Muscle of leg (tissue), 11 donors: ENCODE measurements around the gene ZDHHC11. TPM values are rescaled to one million over a fixed set of nuclear protein-coding genes. Genes with fewer than 3 reads are reported as not detected.
"Not testable (repeated sequence)": the region's sequence is repeated elsewhere in the genome, so short reads cannot be mapped to it uniquely, and the experiment has no call there.

Experiments used
- DNase-seq: peaks from one replicate; pipeline ENCODE4 v3.0.0; 2013
- H3K27ac ChIP-seq: one replicate; pipeline ENCODE4 v1.5.1; 2013; ENCODE audit warnings: mild to moderate bottlenecking, low read length, control low read depth
- H3K27me3 ChIP-seq: one replicate; pipeline ENCODE4 v1.6.1; 2013; ENCODE audit warnings: low read length; ENCODE audit not compliant: control insufficient read depth, insufficient read depth
- H3K36me3 ChIP-seq: one replicate; pipeline ENCODE4 v1.6.1; 2013; ENCODE audit warnings: low read length; ENCODE audit not compliant: control insufficient read depth, insufficient read depth
- H3K4me1 ChIP-seq: one replicate; pipeline ENCODE4 v1.6.1; 2013; ENCODE audit warnings: low read length; ENCODE audit not compliant: control insufficient read depth, insufficient read depth
- H3K4me3 ChIP-seq: one replicate; pipeline ENCODE4 v1.5.1; 2013; ENCODE audit warnings: low read length, control low read depth
- H3K9me3 ChIP-seq: replicated peaks from 2 replicates; pipeline ENCODE4 v1.6.1; 2013; ENCODE audit warnings: low read depth, low read length; ENCODE audit not compliant: control insufficient read depth
- WGBS: methylation state at CpG from one replicate; pipeline ENCODE4 v1.1.5; 2013; ENCODE audit warnings: missing lambda C conversion rate; ENCODE audit not compliant: insufficient coverage; 5-methylcytosine and 5-hydroxymethylcytosine counted together
- polyA plus RNA-seq, 8 donors: library from polyadenylated mRNA; unstranded; fragments of 120-200 nt; gene quantifications; one replicate each; pipeline versions ENCODE4 v1.2.1 to v1.2.3, GENCODE V29; 2013; ENCODE audit warnings: inconsistent platforms in 1 of 8, low replicate concordance in 1 of 8; ENCODE audit not compliant: insufficient read length in 8 of 8, insufficient read depth in 1 of 8
- total RNA-seq: library from RNA; stranded (reverse); fragments of 120-200 nt; gene quantifications from one replicate; pipeline ENCODE4 v1.2.4, GENCODE V29; 2013

Gene ZDHHC11
- total and polyA plus RNA-seq, 9 donors, result 2.8 to 24.9 (median 10.5) TPM

GRCh38 chr5:851553-851952, 767 bp upstream of the ZDHHC11 start:
- Histone ChIP-seq H3K4me3 (no peak overlapping the region), H3K36me3 (no peaks in the 10 kb centered on the region), H3K9me3 (no peaks in the 10 kb centered on the region), H3K27me3 (peaks cover 23% of the 10 kb centered on the region), H3K4me1 (peaks cover 18% of the 10 kb centered on the region), H3K27ac (no peak overlapping the region)
- WGBS, result 71% methylated on average over 16 of the region's 16 CpGs
- no peak for DNase-seq

GRCh38 chr5:851076-851475, 290 bp upstream of the ZDHHC11 start:
- Histone ChIP-seq H3K9me3 (no peaks in the 10 kb centered on the region), H3K4me1 (peaks cover 18% of the 10 kb centered on the region), H3K27ac (no peak overlapping the region), H3K36me3 (no peaks in the 10 kb centered on the region), H3K27me3 (peaks cover 23% of the 10 kb centered on the region), H3K4me3 (no peak overlapping the region)
- DNase-seq, result no peak
- WGBS, result 51% methylated on average over 19 of the region's 19 CpGs

GRCh38 chr5:849651-850301, 1.0 kb downstream of the ZDHHC11 start:
- H3K27me3 ChIP-seq, result peaks cover 21% of the 10 kb centered on the region
- peaks cover 18% of the 10 kb centered on the region for H3K4me1 ChIP-seq
- no peaks in the 10 kb centered on the region for H3K36me3 ChIP-seq
- H3K9me3 ChIP-seq, result no peaks in the 10 kb centered on the region
- whole genome bisulfite sequencing, result 58% methylated on average over 19 of the region's 20 CpGs
- H3K4me3 ChIP-seq, result no peak overlapping the region
- no peak overlapping the region for H3K27ac ChIP-seq
- peak; percentile 91 for DNase-seq

- WGBS, result 86% methylated on average over 14 of the region's 14 CpGs
Measured at GRCh38 chr5:848671-849111, 2.1 kb downstream of the ZDHHC11 start.

GRCh38 chr5:847736-848135, 3.0 kb downstream of the ZDHHC11 start:
- H3K27ac ChIP-seq, H3K4me3 ChIP-seq, DNase-seq, H3K9me3 ChIP-seq, H3K36me3 ChIP-seq: not testable (repeated sequence)
- 83% methylated on average over 1 of the region's 7 CpGs for WGBS
- H3K27me3 ChIP-seq, result peaks cover 19% of the 10 kb centered on the region
- H3K4me1 ChIP-seq, result peaks cover 18% of the 10 kb centered on the region

More at GRCh38 chr5:848671-849111, 2.1 kb downstream of the ZDHHC11 start:
- no peak for DNase-seq
- Histone ChIP-seq H3K4me3 (no peak overlapping the region), H3K36me3 (no peaks in the 10 kb centered on the region), H3K27ac (no peak overlapping the region), H3K4me1 (peaks cover 18% of the 10 kb centered on the region), H3K9me3 (no peaks in the 10 kb centered on the region), H3K27me3 (peaks cover 21% of the 10 kb centered on the region)

GRCh38 chr5:847212-847611, 3.6 kb downstream of the ZDHHC11 start:
- Histone ChIP-seq H3K4me1 (peaks cover 18% of the 10 kb centered on the region), H3K27me3 (peaks cover 13% of the 10 kb centered on the region)
- not testable (repeated sequence) for DNase-seq, H3K4me3 ChIP-seq, H3K27ac ChIP-seq, H3K36me3 ChIP-seq, H3K9me3 ChIP-seq
- 90% methylated on average over 2 of the region's 18 CpGs for WGBS

- not testable (repeated sequence) for DNase-seq, H3K9me3 ChIP-seq, H3K4me3 ChIP-seq, H3K36me3 ChIP-seq, H3K27ac ChIP-seq
- H3K4me1 ChIP-seq, result peaks cover 18% of the 10 kb centered on the region
- peaks cover 12% of the 10 kb centered on the region for H3K27me3 ChIP-seq
- WGBS, result 83% methylated on average over 18 of the region's 18 CpGs
Measured at GRCh38 chr5:846602-847091, 4.1 kb downstream of the ZDHHC11 start.

- not testable (repeated sequence) for H3K4me3 ChIP-seq, H3K27me3 ChIP-seq, H3K9me3 ChIP-seq, DNase-seq, H3K36me3 ChIP-seq, H3K27ac ChIP-seq
- H3K4me1 ChIP-seq, result peaks cover 17% of the 10 kb centered on the region
- WGBS, result 87% methylated on average over 11 of the region's 35 CpGs
Measured at GRCh38 chr5:845676-846601, 4.8 kb downstream of the ZDHHC11 start.

- H3K36me3 ChIP-seq, H3K9me3 ChIP-seq, H3K27me3 ChIP-seq, DNase-seq, H3K4me1 ChIP-seq, H3K27ac ChIP-seq, H3K4me3 ChIP-seq: not testable (repeated sequence)
- 77% methylated on average over 9 of the region's 21 CpGs for WGBS
Measured at GRCh38 chr5:845031-845675, 5.6 kb downstream of the ZDHHC11 start.

- DNase-seq, H3K36me3 ChIP-seq, H3K27ac ChIP-seq, H3K9me3 ChIP-seq, H3K4me1 ChIP-seq, H3K4me3 ChIP-seq, H3K27me3 ChIP-seq: not testable (repeated sequence)
- WGBS, result 87% methylated on average over 14 of the region's 16 CpGs
Measured at GRCh38 chr5:844426-844825, 6.4 kb downstream of the ZDHHC11 start.
